HS-5 (cell line): ENCODE results near the gene SCNN1A.
A peak's percentile ranks its signal among the peaks of the same experiment; 100 is the strongest.

ENCODE experiments used
- DNase-seq: peaks from one replicate; pipeline ENCODE4 v3.0.0-alpha.2; 2012; ENCODE audit warnings: low read depth

Gene SCNN1A

GRCh38 chr12:6334359-6334758 lies 41.0 kb downstream of the SCNN1A start:
- no peak for DNase-seq

- no peak for DNase-seq
Observed at GRCh38 chr12:6333566-6333965, 41.8 kb downstream of the SCNN1A start.

DNA sequence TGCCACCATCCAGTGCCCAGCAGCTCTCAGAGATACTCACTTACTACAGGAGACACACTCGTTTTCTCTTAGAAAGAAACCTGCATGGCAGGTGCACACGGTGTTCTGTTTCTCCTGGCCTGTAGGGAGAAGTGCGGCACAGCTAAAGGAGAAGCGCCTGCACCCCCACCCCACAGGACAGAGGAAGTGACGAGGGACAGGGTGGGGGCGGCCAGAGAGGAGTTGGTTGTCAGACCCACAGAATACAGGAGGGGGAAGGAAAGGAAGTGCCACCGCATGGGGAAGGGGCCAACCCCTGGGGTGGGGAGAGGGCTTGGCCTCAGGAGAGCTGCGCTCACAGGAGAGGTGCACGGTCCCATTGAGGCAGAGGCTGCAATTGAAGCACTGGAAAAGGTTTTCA lies 42.3 kb downstream of the SCNN1A start:
- DNase-seq = no peak

DNA sequence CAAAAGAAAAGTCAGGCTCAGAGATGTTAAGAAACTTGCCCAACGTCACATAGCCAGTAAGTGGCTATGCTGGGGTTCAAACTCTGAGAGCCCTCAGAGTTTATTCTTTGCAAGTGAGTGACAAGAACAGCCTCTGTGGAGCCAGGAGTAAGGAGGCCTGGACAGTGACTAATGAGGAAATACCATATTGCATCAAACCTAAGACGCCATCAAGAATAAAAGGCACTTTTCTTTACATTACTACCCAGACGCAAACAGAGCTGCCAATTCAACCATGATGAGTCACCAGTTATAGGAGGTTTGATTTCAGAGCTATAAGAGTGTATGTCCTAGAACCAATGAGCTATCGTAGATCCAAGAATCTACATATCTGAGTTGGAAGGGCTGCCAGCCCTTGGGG lies 42.9 kb downstream of the SCNN1A start:
- peak; percentile 87 for DNase-seq

DNA sequence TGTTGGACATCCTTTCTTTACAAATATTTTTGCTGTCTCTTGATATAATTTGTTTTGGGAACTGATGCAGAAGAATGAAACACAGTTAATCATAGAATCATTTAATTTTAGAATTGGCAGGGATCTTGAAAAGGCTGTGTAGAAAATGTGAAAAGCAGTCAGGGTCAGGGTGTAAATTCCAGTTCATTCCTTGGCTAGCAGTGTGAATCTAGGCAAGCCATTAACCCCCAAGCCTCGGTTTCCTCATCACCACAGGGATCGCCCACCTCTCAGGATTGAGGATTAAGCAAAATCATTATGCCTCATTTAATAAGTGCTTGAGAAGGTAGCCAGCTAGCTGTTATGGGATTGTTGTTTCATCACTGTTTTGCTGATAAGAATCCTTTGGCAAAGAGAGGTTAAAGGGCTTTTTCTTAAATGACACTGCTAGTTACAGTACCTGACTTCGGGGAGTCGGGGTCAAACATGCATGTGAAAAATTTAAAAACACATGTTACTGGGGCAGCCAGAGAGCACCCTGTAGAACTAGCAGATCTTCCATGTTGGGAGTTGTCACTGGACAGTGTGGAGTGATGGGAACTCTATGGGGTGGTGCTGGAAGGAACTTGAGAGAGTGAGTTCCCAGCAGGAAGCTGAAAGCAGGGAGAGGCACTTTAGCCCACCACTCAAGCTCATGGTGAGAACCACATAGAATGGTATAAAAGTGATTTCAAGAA lies 44.2 kb downstream of the SCNN1A start:
- no peak for DNase-seq

DNA sequence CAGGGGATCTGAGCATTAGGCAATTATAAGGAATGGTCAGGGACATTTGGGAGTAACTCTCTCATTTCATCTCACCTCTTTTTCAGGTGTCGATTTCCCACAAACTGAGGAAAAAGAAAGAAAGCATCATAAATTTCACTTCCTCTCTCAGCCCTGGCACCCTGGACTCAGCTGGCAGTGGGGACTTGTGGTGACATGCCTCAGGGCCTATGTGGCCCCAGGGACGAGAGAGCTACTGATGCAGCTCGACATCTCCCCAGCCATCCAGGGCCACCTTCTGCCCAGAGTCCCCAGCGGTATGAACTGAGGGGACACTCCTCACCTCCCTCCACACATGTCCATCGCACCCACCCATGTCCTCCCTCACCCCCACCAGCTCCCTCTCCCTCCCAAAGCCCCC lies 45.2 kb downstream of the SCNN1A start:
- DNase-seq = no peak

GRCh38 chr12:6329703-6330064 lies 45.7 kb downstream of the SCNN1A start:
- DNase-seq = no peak

- DNase-seq = no peak
Observed at GRCh38 chr12:6328945-6329702, 46.2 kb downstream of the SCNN1A start.

- DNase-seq = no peak
Observed at GRCh38 chr12:6328045-6328779, 47.2 kb downstream of the SCNN1A start.

DNA sequence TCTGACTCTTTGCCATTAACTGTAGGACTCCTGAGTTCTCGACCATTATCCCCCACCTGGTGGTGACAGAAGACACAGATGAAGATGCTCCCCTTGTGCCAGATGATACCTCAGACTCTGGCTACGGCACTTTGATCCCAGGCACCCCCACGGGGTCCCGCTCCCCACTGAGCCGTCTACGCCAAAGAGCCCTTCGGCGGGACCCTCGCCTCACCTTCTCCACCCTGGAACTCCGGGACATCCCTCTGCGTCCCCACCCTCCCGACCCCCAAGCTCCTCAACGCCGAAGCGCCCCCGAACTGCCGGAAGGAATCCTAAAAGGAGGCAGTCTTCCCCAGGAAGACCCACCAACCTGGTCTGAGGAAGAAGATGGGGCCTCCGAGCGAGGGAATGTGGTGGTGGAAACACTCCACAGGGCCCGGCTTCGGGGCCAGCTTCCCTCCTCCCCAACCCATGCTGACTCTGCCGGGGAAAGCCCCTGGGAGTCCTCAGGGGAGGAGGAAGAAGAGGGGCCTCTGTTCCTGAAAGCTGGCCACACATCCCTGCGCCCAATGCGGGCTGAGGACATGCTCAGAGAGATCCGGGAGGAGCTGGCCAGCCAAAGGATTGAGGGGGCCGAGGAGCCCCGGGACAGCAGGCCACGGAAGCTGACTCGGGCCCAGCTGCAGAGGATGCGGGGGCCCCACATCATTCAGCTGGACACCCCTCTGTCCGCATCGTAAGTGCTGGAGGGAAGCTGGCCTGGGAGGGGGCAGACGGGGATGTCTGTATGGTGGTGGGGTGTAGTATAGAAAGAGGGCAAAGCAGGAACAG lies 47.9 kb downstream of the SCNN1A start:
- no peak for DNase-seq

- no peak for DNase-seq
Observed at GRCh38 chr12:6326316-6327228, 48.8 kb downstream of the SCNN1A start.

DNA sequence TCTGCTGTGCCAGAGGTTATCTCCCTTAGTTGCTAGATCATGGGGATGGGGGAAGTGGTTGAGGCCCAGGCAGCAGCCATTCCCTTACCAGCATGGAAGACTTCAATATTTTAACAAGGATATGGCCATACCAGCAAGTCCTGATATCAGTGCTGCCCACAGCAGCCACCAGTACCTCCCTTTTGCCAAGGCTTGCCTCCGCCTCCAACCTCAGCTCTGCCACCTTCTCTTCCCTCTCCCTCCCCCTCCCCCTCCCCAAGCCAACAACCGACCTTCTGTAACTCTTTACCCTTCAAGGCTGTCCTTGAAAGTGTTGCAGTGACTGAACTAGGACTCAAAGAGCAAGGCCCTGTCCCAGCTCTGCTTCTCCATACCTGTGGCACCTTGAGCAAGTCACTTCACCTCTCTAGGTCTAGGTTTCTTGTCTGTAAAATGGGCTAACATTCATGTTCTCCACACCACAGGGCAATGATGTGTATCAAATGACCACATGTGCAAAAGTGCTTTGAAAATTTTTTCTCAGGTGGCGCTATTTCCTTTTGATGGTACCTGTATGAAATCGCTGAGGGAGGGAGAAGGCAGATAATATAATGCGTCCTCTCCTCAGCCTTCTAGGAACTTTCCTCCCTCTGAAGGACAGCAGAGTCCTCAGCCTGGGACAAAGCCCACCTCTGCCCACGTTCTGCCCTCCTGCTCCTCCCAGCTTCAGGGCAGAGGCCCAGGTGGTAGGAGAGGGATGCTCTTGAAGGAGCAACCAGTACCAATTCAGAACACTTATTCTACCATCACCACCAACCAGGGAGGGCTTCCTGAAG lies 50.2 kb downstream of the SCNN1A start:
- DNase-seq = no peak

DNA sequence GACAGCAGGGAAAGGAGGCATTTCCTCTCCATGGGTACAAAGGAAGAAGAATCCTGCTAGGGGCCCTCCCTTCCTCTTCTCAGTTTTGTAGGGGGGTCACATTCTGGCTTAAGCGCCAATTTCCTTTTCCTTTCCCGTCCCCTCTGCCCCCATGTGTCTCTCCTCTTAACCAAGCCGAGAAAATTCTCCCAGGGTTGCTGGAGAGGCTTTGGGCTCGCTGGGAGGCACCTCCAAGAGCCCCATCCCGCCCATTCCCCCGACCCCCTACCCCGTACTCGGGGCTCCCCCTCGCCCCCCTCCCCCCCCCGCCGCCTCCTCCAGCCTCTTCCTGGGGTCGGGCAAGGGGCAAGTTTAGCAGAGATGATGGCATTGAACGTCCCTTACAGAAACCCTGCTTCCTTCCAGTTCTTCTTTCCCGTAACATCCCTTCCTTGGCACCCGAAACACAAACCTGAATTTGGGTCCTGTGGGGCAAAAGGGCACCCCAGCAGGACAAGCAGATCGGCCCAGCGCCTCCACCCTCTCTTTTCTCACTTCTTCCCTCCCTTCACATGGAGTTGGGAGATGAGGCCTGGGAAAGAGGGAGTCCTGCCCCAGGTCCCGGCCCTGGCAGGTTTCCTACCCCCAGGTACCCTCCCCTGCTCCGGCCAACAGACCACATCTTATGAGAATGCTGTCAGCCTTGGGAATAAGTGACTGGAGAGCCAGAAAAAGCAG lies 51.2 kb downstream of the SCNN1A start:
- DNase-seq = no peak

- DNase-seq = peak; percentile 86
Observed at GRCh38 chr12:6323340-6323994, 51.9 kb downstream of the SCNN1A start.

- DNase-seq = no peak
Observed at GRCh38 chr12:6322969-6323339, 52.4 kb downstream of the SCNN1A start.

DNA sequence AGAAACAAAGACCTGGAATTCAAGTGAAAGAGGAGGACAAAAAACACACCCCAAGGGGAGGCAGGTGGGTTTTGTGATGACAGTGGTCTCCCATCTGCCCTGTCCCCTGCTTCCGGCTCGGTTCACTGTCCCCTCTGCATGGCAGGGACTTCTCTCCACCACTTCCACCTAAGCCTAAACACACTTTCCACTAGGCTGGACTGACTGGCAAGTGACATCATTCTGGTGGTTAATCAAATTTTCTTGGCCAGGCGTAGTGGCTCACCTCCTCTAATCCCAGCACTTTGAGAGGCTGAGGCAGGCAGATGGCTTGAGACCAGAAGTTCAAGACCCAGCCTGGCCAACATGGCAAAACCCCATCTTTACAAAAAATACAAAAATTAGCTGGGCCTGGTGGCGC lies 53.0 kb downstream of the SCNN1A start:
- no peak for DNase-seq

DNA sequence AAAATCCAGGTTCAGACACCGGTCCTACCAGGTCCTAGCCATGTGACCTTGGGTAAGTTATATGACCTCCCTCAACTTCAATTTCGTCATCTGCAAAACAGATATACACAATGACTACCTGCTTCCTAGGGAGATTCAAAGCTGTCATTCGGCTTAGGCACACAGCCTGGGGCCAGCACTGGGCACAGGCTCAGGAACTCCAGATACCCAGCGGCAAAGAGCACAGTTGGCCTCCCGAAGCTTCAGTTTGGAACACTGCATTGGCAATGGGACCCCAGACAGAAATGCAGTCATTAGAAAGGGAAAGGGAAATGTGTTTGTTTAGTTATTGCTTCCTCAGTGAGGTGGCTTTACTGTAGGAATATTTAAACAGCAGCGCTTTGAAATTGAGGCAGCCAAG lies 53.5 kb downstream of the SCNN1A start:
- DNase-seq = no peak

DNA sequence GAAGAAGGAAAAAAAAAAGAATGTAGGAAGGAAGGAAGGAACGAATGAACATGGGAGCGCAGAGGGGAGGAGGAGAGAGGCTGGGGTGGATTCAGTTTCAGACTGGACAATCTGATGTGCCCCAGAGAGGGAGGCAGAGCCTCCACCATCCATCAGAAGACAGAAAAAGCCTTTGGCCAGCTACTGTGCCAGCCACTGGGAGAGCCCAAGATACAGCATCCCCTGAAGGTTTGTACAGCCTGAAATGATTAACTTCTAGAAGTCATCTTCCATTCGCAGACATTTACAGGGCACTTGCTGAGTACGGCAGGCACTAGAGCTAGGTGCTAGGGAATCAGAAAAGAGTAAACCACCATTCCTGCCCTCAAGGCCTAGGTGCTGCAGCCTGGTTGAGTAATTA lies 55.9 kb downstream of the SCNN1A start:
- DNase-seq = no peak

DNA sequence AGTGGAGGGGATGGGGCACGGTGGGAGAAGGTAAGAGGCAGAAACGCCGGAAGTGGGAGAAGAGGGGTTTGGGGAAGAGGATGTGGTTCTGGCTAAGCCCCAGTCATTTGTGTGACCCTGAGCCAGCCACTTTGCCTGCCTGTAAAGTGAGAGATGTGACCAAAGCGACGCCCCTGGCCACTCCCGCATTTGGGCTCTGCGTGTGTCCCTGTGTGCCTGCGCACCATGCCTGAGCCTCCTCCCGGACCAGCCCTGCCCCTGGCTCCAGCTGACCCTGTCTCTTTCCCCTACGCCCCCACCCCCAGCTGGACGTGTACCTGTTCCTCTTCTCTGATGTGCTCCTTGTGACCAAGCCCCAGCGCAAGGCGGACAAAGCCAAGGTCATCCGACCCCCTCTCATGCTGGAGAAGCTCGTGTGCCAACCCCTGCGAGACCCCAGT lies 56.9 kb downstream of the SCNN1A start:
- DNase-seq = no peak
